GM19025 (cell line): ENCODE results near the gene CELSR1.
"Not testable (repeated sequence)": the region's sequence is repeated elsewhere in the genome, so short reads cannot be mapped to it uniquely, and the experiment has no call there.

ENCODE experiments used
- ATAC-seq: cut with Tn5 transposase; IDR thresholded peaks from one replicate; pipeline ENCODE4 v1.9.1; 2021; ENCODE audit warnings: mild to moderate bottlenecking, low read depth, moderate library complexity; ENCODE audit not compliant: unreplicated experiment

The CELSR1 gene

DNA sequence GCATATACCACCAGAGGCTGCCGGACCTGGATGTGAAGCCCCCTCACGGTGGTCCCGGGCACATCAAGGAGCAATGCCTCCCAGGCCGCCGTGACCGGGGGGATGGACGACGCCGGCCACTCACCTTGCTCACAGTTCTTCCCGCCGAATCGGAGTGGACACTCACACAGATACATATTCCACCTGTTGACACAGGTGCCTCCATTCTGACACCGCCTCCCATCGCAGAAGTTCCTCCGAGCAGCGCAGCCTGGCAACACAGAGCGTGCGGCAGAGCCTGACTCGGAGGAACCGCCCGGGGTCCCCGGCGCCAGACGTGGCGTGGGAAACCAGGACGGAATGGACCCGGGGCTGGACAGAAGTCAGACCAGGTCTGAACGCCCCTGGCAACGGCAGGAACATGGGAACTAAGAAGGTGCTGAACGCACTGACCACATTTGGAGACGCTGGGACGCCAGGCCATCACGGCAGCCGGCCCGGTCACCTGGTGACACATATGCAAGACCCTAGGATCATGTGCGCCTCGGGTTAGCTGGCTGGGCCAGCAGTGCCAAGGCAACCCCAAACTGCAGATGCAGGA lies 127.7 kb downstream of the CELSR1 start:
- no peak for ATAC-seq

DNA sequence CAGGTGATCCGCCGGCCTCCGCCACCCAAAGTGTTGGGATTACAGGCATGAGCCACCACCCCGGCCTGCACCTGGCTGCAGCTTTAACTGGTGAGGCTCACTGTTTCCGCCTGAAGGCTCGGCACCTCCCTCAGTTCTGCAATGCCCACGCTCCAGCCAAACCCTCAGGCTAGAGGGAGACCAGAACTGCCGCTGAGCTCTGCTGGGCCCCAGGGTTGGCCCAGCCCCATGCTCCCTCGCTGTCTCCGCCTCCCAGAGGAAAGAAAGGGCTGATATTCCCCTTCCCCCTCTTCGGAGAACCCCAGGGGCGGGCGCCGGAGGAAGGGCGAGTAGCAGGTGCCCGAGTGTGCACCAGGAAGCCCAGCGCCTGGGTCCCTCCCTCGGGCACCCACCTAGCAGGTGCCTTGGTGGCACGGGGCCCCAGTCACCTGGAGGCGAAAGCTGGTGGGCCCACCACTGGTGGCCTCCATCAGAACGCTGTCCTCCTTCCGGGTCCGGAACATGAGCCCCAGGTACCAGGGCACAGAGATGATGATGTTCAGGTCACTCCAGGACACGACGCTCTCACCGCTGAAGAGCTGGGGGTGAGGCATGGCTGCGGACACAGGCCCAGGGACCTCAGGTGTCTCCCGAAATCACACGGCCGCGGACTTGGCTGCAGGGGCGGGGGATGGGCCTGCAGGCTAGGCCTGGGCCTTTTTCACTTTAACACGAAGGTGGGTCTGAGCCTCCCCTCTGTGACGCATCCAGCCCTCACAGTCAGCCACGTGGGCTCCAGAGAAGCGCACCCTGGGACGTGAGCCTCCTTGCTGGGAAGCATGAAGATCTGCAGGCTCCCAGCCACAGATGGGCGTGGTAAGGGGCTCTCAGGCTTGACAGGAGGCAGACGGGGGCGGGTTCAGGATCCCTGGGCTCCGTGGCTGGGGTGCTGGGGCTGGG lies 128.6 kb downstream of the CELSR1 start:
- no peak for ATAC-seq

DNA sequence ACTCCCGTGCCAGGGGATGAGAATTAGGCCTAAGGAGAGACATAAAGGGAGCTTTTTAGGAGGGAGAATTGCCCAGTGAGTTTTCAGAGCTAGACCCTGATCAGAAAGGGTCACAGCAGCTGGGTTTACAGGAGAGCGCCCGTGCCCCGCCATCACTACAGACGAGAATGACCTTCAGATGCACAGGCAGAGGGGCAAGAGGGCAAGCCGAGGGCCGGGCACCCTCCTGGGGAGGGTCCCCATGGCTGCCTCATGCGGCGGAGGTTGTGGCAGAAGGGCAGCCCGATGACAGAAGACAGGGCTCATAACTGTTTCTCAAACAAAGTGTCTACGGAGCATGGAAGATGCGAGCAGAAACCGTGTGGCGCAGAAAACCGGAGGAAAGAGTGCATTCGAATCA lies 129.7 kb downstream of the CELSR1 start:
- ATAC-seq, result no peak

- no peak for ATAC-seq
These were observed 130.6 kb downstream of the CELSR1 start for GRCh38 chr22:46406791-46407190.

GRCh38 chr22:46406349-46406748 lies 131.1 kb downstream of the CELSR1 start:
- no peak for ATAC-seq

GRCh38 chr22:46405901-46406300 lies 131.5 kb downstream of the CELSR1 start:
- ATAC-seq, result no peak

- not testable (repeated sequence) for ATAC-seq
These were observed 133.5 kb downstream of the CELSR1 start for GRCh38 chr22:46403880-46404279.

- ATAC-seq, result no peak
These were observed 134.9 kb downstream of the CELSR1 start for GRCh38 chr22:46402505-46402904.

DNA sequence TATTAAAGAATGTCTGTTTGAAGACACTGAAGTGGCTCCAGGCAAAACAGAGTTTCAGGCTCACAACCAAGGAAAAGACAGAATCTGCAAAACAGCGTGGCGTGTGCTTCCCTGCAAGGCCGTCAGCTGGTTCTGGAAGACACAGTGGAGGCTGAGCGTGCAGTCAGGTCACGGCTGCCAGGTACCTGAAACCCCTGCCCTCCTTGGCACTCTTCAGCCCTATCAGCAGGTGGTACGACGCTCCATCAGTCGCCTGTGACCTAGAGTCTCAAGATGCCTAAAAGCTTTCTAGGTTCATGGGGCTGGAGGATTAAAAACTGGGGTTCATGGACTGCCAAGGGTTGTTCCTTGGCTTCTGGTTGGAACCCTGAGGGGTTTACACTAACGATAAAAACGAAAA lies 136.1 kb downstream of the CELSR1 start:
- no peak for ATAC-seq

DNA sequence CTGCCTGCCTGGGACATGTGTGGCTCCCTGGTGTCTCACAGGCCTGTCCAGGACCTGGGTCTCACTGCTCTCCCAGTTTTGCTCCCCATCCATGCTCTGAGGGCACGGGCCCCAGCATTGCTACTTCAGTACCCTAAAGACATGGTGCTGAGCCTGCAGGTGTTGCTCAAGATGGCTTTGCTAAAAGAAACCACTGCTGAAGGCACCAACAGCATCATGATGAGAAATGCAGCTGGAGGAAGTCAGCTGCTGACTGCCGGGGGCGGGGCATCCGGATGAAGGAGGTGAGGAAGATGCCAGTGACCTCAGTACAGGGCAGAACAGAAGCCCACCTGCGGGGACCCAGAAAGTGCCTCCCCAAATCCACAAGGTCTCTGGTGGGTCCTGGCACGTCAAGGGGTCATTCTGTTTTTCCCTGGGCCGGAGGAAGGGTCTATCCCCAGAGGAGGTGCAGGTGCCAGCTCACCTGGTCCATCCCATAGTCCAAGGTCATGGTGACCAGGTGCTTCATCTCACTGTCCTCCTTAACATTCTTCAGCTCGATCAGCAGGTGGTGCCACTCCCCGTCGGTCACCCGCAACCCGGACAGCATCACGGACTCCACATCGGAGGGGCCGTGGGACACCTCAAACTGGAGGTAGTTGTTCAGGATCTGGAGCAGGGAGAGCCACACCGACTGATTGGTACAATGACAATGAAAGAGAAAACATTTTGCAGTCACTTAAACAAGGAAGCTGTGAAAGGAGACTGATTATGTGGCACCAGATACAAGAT lies 138.0 kb downstream of the CELSR1 start:
- ATAC-seq, result no peak

- no peak for ATAC-seq
These were observed 139.5 kb downstream of the CELSR1 start for GRCh38 chr22:46397951-46398350.

DNA sequence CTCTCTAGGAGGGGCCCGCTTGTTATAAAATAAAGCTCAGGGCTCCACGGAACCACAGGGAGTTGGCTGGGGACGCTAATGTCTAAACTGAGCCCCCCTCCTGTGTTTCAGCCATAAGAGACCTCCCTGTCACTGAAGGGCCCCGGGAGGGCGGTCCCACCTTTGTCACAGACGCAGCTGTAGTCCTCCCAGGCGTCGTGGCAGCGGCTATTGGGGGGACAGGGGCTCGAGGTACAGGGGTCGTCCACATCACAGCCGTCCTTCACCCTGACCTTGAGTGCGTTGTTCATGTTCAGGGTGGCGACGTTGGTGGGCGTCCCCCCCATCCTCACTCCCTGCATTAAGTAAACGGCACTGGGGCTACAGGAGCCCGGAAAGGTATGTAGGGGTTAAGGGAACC lies 139.9 kb downstream of the CELSR1 start:
- ATAC-seq, result no peak

GRCh38 chr22:46397049-46397448 lies 140.4 kb downstream of the CELSR1 start:
- ATAC-seq, result not testable (repeated sequence)

- ATAC-seq, result no peak
These were observed 142.3 kb downstream of the CELSR1 start for GRCh38 chr22:46395145-46395544.

GRCh38 chr22:46394622-46395021 lies 142.8 kb downstream of the CELSR1 start:
- ATAC-seq, result no peak

- no peak for ATAC-seq
These were observed 143.5 kb downstream of the CELSR1 start for GRCh38 chr22:46393873-46394272.

GRCh38 chr22:46392137-46392844 lies 145.1 kb downstream of the CELSR1 start:
- ATAC-seq, result no peak

GRCh38 chr22:46391486-46392136 lies 145.8 kb downstream of the CELSR1 start:
- ATAC-seq, result no peak

DNA sequence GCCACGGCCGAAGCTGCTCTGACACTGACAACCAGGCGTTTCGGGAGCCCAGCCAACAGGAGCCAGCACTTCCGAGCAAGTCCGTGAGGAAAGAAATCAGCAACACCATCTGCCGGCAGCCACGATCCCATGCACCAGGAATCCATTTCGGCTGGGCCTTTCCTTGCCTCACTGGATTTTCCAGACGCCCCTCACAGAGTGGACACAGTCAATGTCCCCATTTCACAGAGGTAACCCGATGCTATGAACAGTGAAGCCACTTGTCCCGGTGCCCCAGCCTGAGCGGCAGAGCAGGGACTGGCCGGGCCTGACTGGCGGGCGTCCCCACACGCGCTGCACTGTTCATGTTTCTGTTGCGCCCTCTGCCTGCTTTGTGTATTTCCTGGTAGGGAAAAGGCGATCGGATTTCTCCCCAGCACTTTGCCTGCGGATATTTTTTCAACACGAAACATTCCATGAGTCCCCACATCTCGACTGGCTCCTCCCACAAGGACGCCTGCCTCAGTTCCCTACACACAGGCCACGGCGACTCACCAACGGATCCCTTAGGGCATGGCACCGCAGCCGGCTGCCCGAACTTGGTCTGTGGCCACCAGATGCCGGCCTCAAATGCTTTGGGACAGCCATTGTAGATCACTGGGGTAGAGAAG lies 146.6 kb downstream of the CELSR1 start:
- ATAC-seq, result no peak
